ENCODE results near the gene SCAMP3.
"Not testable (repeated sequence)": the region's sequence is repeated elsewhere in the genome, so short reads cannot be mapped to it uniquely, and the experiment has no call there.

- TF ChIP-seq TAF1 (IDR thresholded peaks at IDR 0.05; ENCODE audit: low read depth); CTCF (IDR thresholded peaks at IDR 0.05; ENCODE audit: poor library complexity, severe bottlenecking); POLR2AphosphoS5 (IDR thresholded peaks at IDR 0.05); EZH2 (IDR thresholded peaks at IDR 0.05; ENCODE audit: borderline replicate concordance, insufficient read depth, low read length, poor library complexity, severe bottlenecking): not testable (repeated sequence)
Measured at GRCh38 chr1:155211381-155212050, 50.6 kb downstream of the SCAMP3 start.
